ENCODE data around the gene HACD2. TPM values are rescaled to one million over a fixed set of nuclear protein-coding genes. Genes with fewer than 3 reads are reported as not detected.

HACD2 gene
- polyA plus RNA-seq, 1 of the 3 experiments (the other 2 are of a cell fraction) = 13.8 TPM

GRCh38 chr3:123459862-123460261 lies 125.0 kb downstream of the HACD2 start:
- peaks cover 52% of the 10 kb centered on the region; the same call in 1 of the 2 replicates for H3K27me3 ChIP-seq (ENCODE audit: insufficient read depth)
- H3K27ac ChIP-seq (ENCODE audit: low read depth in 2 of 2, low read length in 1 of 2) = no peak overlapping the region
- ChIA-PET CTCF (interaction anchor here (1.4 kb wide), 1 partner anchor 131 kb away, joined by 3 read pairs; no protein-coding TSS in a partner anchor), POLR2A (no interaction called here)
- WGBS (ENCODE audit: low lambda C conversion rate) = 32% methylated on average over 8 of the region's 8 CpGs
- no peaks in the 10 kb centered on the region for H4K20me1 ChIP-seq (ENCODE audit: insufficient read depth)
- no peaks in the 10 kb centered on the region for H3K9me3 ChIP-seq
- no peaks in the 10 kb centered on the region for H3K79me2 ChIP-seq (ENCODE audit: insufficient read depth)
- H3F3A ChIP-seq (replicated peaks; ENCODE audit: insufficient read depth) = no peaks in the 10 kb centered on the region
- no peak overlapping the region for H3K4me2 ChIP-seq
- no peak overlapping the region for H2AFZ ChIP-seq (ENCODE audit: low read depth)
- H3K36me3 ChIP-seq (replicated peaks in 1 of 2; ENCODE audit: control insufficient read depth in 1 of 2, insufficient read depth in 2 of 2, low read length in 1 of 2) = no peaks in the 10 kb centered on the region
- H3K4me1 ChIP-seq (ENCODE audit: control insufficient read depth in 1 of 2, insufficient read depth in 2 of 2, low read depth in 1 of 2, low read length in 1 of 2) = no peaks in the 10 kb centered on the region
- H3K9me2 ChIP-seq = no peaks in the 10 kb centered on the region
- H3K4me3 ChIP-seq (ENCODE audit: low read depth in 2 of 2, low read length in 1 of 2) = no peak overlapping the region
- no peak for DNase-seq
- TF ChIP-seq CTCF (IDR thresholded peaks at IDR 0.05) = no peak
- TF ChIP-seq USF2 (IDR thresholded peaks at IDR 0.05; ENCODE audit: borderline replicate concordance, low read depth, low read length) = no peak
- no peak for TF ChIP-seq RFX5 (IDR thresholded peaks at IDR 0.05; ENCODE audit: low read length)
- TF ChIP-seq EP300 (IDR thresholded peaks at IDR 0.05; ENCODE audit: borderline replicate concordance in 1 of 2, low read depth in 1 of 2, low read length in 1 of 2) = no peak
- no peak for TF ChIP-seq PBX3 (IDR thresholded peaks at IDR 0.05)
- TF ChIP-seq TEAD4 (IDR thresholded peaks at IDR 0.05; ENCODE audit: borderline replicate concordance, insufficient read depth) = no peak
- TF ChIP-seq FOSL2 (IDR thresholded peaks at IDR 0.05; ENCODE audit: borderline replicate concordance, low read depth) = no peak
- TF ChIP-seq GABPA (IDR thresholded peaks at IDR 0.05; ENCODE audit: low read depth) = no peak
- no peak for TF ChIP-seq MEF2A (IDR thresholded peaks at IDR 0.05; ENCODE audit: borderline replicate concordance, low read depth)
- no peak overlapping the region for H3K9ac ChIP-seq

- POLR2A ChIA-PET = no interaction called here
- H4K20me1 ChIP-seq (ENCODE audit: insufficient read depth) = no peaks in the 10 kb centered on the region
- H3K4me2 ChIP-seq = no peak overlapping the region
- H3K9me2 ChIP-seq = no peaks in the 10 kb centered on the region
- H3K27ac ChIP-seq (ENCODE audit: low read depth in 2 of 2, low read length in 1 of 2) = no peak overlapping the region
- no peak overlapping the region for H3K9ac ChIP-seq
- H3K9me3 ChIP-seq = no peaks in the 10 kb centered on the region
- no peaks in the 10 kb centered on the region for H3F3A ChIP-seq (replicated peaks; ENCODE audit: insufficient read depth)
- CTCF ChIA-PET = interaction anchor here (0.7 to 1.2 kb wide), 2 partner anchors 31 to 436 kb away, joined by 3 to 5 read pairs; no protein-coding TSS in a partner anchor
- H3K4me1 ChIP-seq (ENCODE audit: control insufficient read depth in 1 of 2, insufficient read depth in 2 of 2, low read depth in 1 of 2, low read length in 1 of 2) = no peaks in the 10 kb centered on the region
- H3K4me3 ChIP-seq (ENCODE audit: low read depth in 2 of 2, low read length in 1 of 2) = no peak overlapping the region
- 56% methylated on average over 5 of the region's 5 CpGs for WGBS (ENCODE audit: low lambda C conversion rate)
- H3K36me3 ChIP-seq (replicated peaks in 1 of 2; ENCODE audit: control insufficient read depth in 1 of 2, insufficient read depth in 2 of 2, low read length in 1 of 2) = no peaks in the 10 kb centered on the region
- peaks cover 36% of the 10 kb centered on the region; the same call in 1 of the 2 replicates for H3K27me3 ChIP-seq (ENCODE audit: insufficient read depth)
- H3K79me2 ChIP-seq (ENCODE audit: insufficient read depth) = no peaks in the 10 kb centered on the region
- no peak overlapping the region for H2AFZ ChIP-seq (ENCODE audit: low read depth)
- no peak for DNase-seq
- TF ChIP-seq GABPA (IDR thresholded peaks at IDR 0.05; ENCODE audit: low read depth) (no peak), SIN3A (IDR thresholded peaks at IDR 0.05; ENCODE audit: borderline replicate concordance, low read depth, low read length) (no peak), TEAD4 (IDR thresholded peaks at IDR 0.05; ENCODE audit: borderline replicate concordance, insufficient read depth) (no peak), SMC3 (IDR thresholded peaks at IDR 0.05; ENCODE audit: low read depth, low read length) (no peak), YY1 (IDR thresholded peaks at IDR 0.05; ENCODE audit: low read depth) (no peak), TAF1 (IDR thresholded peaks at IDR 0.05; ENCODE audit: borderline replicate concordance, low read depth, low read length) (no peak), REST (IDR thresholded peaks at IDR 0.05; ENCODE audit: low read depth, low read length) (no peak), TCF12 (IDR thresholded peaks at IDR 0.05) (no peak), PBX3 (IDR thresholded peaks at IDR 0.05) (no peak), POLR2AphosphoS5 (IDR thresholded peaks at IDR 0.05; ENCODE audit: low read depth, low read length) (no peak), GATA2 (CRISPR knock-in tag; IDR thresholded peaks at IDR 0.05) (no peak)
Measured at GRCh38 chr3:123458255-123458654, 126.6 kb downstream of the HACD2 start.

All from SK-N-SH (cell line).